Type B pancreatic cell (in vitro differentiated cells): Measurements from ENCODE around the gene CRY1. TPM values are rescaled to one million over a fixed set of nuclear protein-coding genes. Genes with fewer than 3 reads are reported as not detected.
"Not testable (repeated sequence)": the region's sequence is repeated elsewhere in the genome, so short reads cannot be mapped to it uniquely, and the experiment has no call there.

Source experiments
- DNase-seq: peaks from one replicate; pipeline ENCODE4 v3.0.0; 2021; ENCODE audit warnings: mixed read lengths; ENCODE audit not compliant: unreplicated experiment; ENCODE audit errors: extremely low spot score
- H3K27ac Mint-ChIP-seq: 2 replicates; pipeline ENCODE4 v1.8.0; 2021; ENCODE audit warnings: mild to moderate bottlenecking, mixed read lengths
- H3K27me3 Mint-ChIP-seq: 2 replicates; pipeline ENCODE4 v1.8.0; 2021; ENCODE audit warnings: mixed read lengths
- H3K36me3 Mint-ChIP-seq: 2 replicates; pipeline ENCODE4 v1.8.0; 2021; ENCODE audit warnings: mixed read lengths
- H3K4me1 Mint-ChIP-seq: one replicate; pipeline ENCODE4 v1.8.0; 2021; ENCODE audit warnings: mixed read lengths; ENCODE audit not compliant: unreplicated experiment
- H3K4me3 Mint-ChIP-seq: 2 replicates; pipeline ENCODE4 v1.8.0; 2021; ENCODE audit warnings: mild to moderate bottlenecking, mixed read lengths
- H3K9me3 Mint-ChIP-seq: 2 replicates; pipeline ENCODE4 v1.8.0; 2021; ENCODE audit warnings: mixed read lengths
- CTCF ChIP-seq: fragments of 200-600 bp; sonication (generic); conservative IDR thresholded peaks from 2 replicates; pipeline ENCODE4 v1.5.0; 2021; ENCODE audit warnings: antibody characterized with exemption, mild to moderate bottlenecking
- total RNA-seq: library from RNA; stranded (reverse); gene quantifications from 2 replicates; pipeline ENCODE4 v1.2.1, GENCODE V29; 2021; ENCODE audit warnings: low replicate concordance

The CRY1 gene
- total RNA-seq, 1 donor from 2014 or later: 23.9 TPM

GRCh38 chr12:107081778-107082177 is 11.6 kb downstream of the CRY1 start:
- no peaks in the 10 kb centered on the region for H3K4me1 Mint-ChIP-seq
- peaks cover 6% of the 10 kb centered on the region for H3K9me3 Mint-ChIP-seq
- DNase-seq: no peak
- H3K27me3 Mint-ChIP-seq: no peaks in the 10 kb centered on the region
- TF ChIP-seq CTCF: no peak
- no peak overlapping the region for H3K27ac Mint-ChIP-seq
- H3K36me3 Mint-ChIP-seq: peaks cover 12% of the 10 kb centered on the region
- no peak overlapping the region for H3K4me3 Mint-ChIP-seq

GRCh38 chr12:107080299-107080698 is 13.1 kb downstream of the CRY1 start:
- Mint-ChIP-seq H3K9me3 (peaks cover 6% of the 10 kb centered on the region), H3K4me1 (no peaks in the 10 kb centered on the region), H3K27ac (no peak overlapping the region), H3K4me3 (no peak overlapping the region), H3K36me3 (peaks cover 5% of the 10 kb centered on the region), H3K27me3 (no peaks in the 10 kb centered on the region)
- TF ChIP-seq CTCF: no peak
- no peak for DNase-seq

- Mint-ChIP-seq H3K36me3 (peaks cover 4% of the 10 kb centered on the region), H3K4me3 (no peak overlapping the region), H3K4me1 (no peaks in the 10 kb centered on the region), H3K27me3 (no peaks in the 10 kb centered on the region), H3K9me3 (peaks cover 6% of the 10 kb centered on the region), H3K27ac (no peak overlapping the region)
- DNase-seq: no peak
- TF ChIP-seq CTCF: peak; percentile 61
Observed at GRCh38 chr12:107079172-107080011, 14.0 kb downstream of the CRY1 start.

GRCh38 chr12:107073266-107073665 is 20.1 kb downstream of the CRY1 start:
- not testable (repeated sequence) for H3K27ac Mint-ChIP-seq, DNase-seq, H3K4me3 Mint-ChIP-seq, H3K36me3 Mint-ChIP-seq, H3K9me3 Mint-ChIP-seq, H3K4me1 Mint-ChIP-seq, H3K27me3 Mint-ChIP-seq

- Mint-ChIP-seq H3K27me3 (no peaks in the 10 kb centered on the region), H3K27ac (no peak overlapping the region)
Observed at GRCh38 chr12:107066691-107067090, 26.7 kb downstream of the CRY1 start.

More at GRCh38 chr12:107066691-107067090, 26.7 kb downstream of the CRY1 start:
- Mint-ChIP-seq H3K36me3 (peaks cover 16% of the 10 kb centered on the region), H3K4me1 (no peaks in the 10 kb centered on the region), H3K4me3 (no peak overlapping the region), H3K9me3 (peaks cover 10% of the 10 kb centered on the region)
- DNase-seq: no peak
- TF ChIP-seq CTCF: no peak
